NCI-H2107 (cell line): ENCODE results near the gene PAAF1.
A peak's percentile ranks its signal among the peaks of the same experiment; 100 is the strongest.
"Not testable (repeated sequence)": the region's sequence is repeated elsewhere in the genome, so short reads cannot be mapped to it uniquely, and the experiment has no call there.

Experiments used
- DNase-seq: peaks from one replicate; lab custom pipeline; 2025; lab: John Stamatoyannopoulos, UW

PAAF1 gene, protein sequence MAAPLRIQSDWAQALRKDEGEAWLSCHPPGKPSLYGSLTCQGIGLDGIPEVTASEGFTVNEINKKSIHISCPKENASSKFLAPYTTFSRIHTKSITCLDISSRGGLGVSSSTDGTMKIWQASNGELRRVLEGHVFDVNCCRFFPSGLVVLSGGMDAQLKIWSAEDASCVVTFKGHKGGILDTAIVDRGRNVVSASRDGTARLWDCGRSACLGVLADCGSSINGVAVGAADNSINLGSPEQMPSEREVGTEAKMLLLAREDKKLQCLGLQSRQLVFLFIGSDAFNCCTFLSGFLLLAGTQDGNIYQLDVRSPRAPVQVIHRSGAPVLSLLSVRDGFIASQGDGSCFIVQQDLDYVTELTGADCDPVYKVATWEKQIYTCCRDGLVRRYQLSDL

DNA sequence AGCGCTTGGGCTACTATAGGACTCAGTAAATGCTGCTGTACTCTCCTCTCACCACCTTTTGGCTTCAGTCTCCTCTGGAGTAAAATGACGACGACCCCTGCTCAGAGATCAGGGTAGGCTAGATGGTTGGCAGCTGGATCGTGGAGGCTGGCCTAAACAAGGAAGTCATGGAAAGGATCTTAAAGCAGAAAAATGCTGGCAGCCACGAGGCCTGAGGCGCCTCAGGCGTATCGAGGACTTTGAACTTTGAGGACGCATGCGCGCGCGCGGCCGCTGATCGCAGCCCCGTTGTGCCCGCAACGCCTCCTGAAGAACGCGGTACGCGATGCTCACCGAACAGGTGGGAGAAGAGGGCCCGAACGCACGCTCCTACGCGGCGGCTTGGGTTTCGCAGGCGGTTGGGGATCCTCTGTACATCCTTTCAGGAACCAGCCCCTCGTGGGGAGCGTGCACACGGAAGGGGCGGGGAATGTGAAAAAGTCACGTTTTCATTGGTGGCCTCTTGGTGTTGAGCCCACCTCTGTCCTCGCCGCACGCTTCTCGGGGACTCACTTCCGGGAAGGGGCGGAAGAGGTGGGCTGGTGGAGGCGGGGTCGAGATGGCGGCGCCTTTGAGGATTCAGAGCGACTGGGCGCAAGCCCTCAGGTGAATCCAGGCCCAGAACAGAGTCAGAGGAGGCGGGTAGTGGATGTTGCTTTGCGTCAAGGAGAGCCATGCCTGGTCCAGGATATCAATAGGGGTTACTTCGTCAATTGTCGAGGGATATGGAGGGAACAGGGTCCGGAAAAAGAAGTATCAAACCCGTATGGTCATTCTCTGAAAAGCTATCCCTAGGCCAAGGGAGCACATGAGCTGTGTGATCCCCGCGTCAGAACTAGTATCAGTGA lies at the start of gene PAAF1, which contains the start of gene COA4:
PAAF1 (plus strand) TSS at position 576 of the 887 bp plus-strand sequence; CDS start at position 599, 23 bp downstream.
COA4 (minus strand) TSS at position 423 of the 887 bp plus-strand sequence. CDS start 3,468 bp downstream, outside the sequence.
- peak; percentile 89 for DNase-seq

DNA sequence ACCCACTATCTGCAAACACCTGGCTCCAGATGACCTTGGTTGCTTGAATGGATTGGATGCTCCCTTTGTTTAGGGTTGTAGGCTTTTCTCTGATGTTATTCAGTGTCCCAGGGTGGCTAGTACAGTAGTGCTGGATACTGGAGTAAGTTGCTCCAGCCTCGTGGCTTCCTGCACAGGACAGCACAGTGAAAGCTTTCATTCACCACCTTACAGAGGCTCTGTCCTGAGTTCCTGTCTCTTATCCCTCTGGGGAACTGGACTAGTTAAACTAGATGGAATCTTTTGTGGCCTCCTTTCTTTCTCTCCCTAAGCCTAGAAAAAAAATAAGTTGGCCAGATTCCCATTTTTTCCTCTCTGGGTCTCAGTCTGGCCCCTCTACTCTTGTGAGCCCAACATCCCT lies 46.5 kb upstream of the PAAF1 start:
- no peak for DNase-seq

DNA sequence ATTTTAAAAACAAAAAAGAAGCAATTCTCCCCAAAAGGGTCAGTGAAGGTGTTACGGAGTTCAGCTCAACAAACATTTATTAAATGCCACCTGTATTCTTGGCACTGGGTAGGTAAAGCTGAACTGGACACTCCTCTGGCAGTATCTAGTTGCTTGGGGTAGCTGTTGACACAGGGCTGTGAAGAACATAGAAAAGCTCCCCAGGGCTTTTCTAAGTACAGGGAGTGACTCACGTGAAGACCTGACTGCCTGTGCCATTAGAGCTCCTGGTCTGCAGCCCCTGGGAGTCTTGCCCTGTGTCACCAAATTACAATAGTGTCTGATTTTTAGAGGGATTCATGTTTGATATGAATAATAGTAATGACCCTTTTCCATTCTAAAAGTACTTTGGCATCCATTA lies 43.7 kb upstream of the PAAF1 start:
- peak; percentile 6 for DNase-seq

DNA sequence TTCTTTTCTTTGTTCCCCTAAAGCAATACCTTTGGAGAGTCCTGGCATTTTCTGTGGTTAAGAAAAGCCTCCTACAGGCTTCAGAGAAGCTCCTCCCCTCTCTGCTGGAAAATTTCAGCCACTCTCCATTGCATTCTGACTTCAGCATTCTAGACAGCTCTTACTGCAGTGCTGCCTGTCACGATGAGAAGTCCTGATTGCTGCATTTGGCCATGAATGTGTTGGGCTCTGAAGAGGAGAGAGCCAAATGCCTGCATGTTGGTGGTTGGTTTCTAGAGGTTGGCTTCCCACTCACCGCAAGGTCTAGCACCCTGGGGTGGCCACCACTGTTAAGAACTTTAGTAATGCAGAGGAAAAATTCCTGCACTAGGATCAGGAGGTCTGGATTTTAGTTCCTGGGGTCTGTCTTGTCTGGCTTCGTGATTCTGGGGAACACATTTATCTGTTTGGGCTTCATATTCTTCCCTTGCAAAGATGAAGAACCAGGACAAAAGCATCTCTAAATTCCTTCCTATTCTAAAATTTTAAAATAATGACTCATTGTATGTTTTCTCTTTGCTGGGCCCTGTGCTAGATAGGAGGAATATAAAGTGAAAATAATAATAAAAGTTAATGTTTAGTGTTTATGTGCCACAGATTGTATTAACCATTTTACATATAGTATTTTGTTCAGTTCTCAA lies 38.2 kb upstream of the PAAF1 start:
- DNase-seq, result peak; percentile 1

DNA sequence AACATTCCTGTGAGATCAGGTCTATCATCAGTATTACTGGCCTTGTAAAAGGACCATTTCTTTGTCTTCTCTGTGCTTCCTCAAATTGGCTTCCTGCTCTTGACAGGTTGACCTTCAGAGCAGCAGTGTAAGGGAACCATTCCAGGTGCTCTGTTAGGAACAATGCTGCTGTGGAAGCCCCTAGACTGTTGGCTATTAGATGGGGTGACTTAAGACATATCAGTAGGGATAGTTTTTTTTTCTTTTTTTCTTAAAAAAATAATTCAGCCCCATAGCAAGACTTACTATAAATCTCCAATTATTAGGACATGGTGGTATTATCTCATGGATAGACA lies 37.7 kb upstream of the PAAF1 start:
- DNase-seq, result no peak

DNA sequence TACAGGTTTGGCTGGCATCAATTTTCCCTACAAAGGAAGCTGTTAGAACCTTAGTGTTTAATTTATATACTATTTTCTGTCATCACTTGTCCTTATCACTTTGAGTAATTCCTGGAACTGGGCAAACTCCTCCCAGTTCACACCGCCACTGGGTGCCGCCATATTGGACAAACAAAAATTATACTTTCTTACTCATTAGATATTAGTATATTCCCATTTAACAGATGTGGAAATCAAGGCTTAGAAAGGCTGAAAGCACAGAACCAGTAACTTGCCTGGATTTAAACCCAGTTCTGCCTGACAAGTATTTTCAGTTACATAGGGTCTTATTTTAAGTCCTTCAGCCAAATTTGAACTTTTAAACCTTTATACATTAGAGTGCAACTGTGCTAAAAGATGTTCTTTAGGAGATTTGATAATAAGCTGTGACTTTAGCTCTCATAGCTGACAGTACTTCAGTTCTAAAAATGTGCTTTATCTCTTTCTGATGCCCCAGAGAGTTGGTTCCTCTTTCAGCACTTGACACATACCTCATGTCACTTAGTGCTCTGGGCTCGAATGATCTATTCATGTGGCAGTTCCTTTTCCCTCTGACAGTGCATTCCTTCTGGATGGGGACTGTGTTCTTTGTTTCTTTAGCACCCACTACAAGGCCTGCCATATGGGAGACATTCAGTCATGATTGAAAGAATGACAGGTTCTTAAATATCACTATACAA lies 25.6 kb upstream of the PAAF1 start:
- DNase-seq, result no peak

DNA sequence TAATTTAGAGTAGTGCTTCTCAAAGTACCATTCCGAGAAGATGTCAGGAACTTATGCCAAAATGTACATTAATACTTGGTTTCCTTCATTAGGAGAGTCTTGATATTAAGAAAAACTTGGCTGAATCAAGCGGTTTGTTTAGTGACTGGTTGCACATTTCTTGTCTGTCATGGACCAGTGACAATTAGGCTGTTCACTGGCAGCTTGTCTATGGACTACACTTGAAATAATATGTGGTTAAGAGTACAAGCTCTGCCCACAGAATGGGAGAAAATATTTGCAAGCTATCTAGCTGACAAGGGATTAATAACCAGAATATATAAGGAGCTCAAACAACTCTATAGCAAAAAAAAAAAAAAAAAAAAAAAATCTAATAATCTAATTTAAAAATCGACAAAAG lies 24.8 kb upstream of the PAAF1 start:
- no peak for DNase-seq

DNA sequence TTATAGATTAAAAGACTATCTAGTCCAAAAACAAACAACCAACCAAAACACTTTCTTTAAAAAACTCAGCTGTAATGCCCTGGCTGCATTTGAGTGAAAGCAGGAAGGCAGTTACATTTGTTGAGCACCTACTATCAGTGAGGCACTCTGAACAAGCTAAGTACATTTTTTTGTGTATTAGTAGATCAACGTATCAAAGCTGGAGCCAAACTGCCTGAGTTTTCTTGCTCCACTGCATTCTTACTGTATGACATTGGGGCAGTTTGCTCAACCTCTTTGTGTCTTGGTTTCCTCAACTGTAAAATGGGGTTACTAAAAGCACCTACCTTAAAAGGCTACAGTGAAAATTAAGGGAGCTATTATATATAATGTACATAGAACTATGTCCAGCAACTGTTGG lies 22.1 kb upstream of the PAAF1 start:
- DNase-seq, result no peak

DNA sequence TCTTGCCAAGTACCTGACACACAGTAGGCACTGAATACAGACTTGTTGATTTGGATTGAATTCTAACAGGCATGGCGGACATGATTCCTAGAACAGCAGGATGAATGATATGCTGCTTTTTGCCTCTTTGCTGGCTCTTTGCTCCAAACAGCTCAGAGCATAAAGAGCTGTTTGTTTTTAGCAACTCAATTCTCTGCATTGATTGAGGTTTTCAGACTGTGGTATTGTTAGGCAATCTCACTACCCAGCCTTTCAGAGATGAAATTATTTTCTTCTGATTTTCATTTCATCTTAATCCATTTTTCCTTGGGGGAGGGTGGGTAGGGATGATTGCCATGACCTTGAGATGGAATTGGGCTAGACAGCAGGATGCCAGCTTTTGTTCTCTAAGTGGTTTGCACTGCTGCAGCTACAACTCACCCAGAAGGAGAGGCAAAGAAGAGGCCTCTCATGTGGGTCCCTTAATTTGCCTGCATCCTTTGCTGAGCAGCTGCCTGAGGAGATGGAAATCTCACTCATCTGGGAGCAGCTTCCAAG lies 20.7 kb upstream of the PAAF1 start:
- DNase-seq, result peak; percentile 27

DNA sequence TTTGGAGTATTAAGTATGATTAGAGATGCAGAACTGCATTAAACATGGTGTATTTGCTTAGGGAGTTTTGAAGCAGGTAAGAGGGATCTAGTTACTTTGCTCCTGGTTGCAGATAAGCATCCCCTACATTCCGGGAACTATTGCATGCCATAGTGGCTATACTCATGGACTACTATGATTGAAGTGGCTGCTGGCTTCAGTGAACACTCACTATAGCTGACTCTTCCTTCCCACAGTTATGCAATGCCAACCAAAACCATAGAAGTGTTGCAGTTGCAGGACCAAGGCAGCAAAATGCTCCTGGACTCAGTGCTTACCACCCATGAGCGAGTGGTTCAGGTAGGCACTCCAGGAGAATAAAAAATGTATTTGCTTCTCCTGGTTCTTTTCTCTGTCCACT lies 17.1 kb upstream of the PAAF1 start:
- DNase-seq, result no peak

DNA sequence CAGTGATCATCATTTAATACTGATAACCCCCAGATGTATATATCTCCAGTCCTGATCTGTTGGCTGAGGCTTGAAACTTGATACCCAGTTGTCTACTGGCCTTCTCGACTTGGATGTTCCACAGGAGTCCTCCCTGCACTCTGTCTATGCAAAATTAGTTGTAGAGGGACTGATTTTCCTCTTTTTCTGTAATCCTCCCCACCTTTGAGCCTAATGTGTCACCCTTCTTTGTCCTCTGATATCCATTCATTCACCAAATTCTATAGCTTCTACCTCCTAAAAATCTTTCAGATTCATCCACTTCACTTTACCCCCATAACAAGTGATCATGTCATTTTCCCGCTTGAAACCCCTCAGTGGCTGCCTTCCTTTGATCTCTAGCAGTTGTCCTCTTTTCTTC lies 16.6 kb upstream of the PAAF1 start:
- DNase-seq, result no peak

DNA sequence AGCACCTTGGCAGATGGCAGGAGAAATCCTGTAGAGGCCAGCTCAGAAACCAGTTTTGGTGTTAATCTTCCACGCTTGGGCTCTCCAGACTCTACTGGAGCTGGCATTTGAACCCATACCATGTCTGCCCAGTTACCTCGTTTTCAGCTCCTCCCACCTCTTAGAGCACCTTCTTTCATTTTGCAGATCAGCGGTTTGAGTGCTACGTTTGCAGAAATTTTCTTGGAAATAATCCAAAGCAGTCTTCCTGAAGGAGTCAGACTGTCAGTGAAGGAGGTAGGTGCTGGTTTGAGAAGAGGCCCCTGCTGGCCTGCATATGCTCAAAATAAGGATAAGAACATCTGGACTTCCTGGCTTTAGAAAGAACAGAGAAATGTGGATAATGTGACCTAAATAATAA lies 13.8 kb upstream of the PAAF1 start:
- no peak for DNase-seq

DNA sequence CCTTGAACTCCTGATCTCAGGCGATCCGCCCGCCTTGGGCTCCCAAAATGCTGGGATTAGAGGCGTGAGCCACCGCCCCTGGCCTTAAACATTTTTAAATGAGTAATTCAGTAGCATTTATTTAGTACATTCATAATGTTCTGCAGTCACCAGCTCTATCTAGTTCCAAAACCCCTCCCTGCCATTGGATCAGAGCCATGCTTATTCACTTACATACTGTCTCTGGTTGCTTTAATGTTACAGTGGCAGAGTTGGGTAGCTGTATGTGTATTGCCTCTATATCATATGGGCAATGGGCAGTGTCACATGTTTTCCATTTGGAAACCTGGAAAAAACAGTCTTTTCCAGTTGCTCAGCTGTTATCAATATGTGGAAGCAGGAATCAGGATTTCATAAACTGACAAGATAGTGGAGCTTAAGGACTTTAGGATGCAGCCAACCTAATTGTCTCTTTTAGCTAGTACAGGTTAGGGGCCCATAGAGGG lies 10.7 kb upstream of the PAAF1 start:
- DNase-seq, result no peak

DNA sequence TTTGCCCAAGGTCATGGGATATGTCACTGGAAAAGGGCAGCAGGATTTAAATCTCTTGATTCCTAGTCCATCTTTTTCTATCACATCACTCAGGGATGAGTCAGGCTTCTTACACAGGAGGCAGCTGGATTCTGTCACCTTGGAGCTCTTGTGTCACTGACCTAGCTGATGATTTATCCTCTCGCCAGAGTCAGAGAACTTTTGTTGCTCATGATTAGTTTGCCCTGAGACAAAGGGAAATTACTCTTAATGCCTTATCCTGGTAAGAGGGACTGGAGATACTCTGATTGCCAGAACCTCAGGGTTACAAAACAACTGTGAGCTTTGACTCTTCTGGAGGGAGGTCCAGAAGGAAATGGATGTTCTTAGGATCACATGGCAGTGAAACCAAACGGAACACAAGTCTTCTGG lies 10.2 kb upstream of the PAAF1 start:
- no peak for DNase-seq

DNA sequence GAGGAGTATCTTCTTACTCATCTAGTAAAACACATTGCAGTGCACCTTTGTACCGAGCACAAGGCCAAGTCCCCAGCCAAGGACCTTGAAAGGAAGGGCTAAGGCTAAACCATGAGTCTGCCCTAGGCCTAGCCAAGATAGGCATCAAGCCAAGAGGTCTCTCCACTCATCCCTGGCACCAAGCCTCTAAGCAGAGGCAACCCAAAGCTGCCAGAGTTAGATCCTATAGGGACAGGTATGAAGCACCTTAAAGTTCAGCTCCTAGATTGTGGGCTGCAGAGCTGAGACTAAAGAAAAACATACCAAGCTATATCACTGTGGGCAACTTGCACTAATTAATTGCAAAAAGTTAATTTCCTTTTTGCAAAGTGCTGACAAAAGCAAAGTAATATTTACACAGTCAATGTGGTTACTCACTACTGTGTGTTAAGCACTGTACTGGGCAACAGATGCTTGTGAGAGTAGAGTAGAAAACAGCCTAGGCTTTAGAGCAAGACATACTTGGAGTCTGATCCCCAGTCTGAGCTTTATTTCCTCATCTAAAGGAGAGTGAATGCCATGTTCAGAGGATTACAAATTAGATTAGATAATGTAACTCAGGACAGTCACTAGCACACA lies 7.4 kb upstream of the PAAF1 start:
- DNase-seq, result no peak

DNA sequence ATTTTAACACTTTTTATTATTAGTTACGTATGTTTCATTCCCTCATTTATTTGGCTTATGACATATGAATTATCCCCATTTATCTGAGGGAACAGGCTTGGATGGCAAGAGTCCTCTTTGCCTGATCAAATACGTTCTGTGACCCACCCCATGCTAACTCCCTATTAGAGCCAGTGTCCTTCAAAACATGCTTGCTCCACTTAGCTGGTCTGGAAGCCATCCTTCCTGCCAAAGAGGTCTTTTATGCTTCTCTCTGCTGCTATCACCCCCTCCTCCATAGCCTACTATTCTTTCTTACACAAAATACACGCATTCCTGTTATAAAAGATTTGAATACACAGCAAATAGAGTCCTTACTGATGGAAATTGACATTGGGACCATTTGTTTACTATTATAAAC lies 6.5 kb upstream of the PAAF1 start:
- DNase-seq, result no peak

DNA sequence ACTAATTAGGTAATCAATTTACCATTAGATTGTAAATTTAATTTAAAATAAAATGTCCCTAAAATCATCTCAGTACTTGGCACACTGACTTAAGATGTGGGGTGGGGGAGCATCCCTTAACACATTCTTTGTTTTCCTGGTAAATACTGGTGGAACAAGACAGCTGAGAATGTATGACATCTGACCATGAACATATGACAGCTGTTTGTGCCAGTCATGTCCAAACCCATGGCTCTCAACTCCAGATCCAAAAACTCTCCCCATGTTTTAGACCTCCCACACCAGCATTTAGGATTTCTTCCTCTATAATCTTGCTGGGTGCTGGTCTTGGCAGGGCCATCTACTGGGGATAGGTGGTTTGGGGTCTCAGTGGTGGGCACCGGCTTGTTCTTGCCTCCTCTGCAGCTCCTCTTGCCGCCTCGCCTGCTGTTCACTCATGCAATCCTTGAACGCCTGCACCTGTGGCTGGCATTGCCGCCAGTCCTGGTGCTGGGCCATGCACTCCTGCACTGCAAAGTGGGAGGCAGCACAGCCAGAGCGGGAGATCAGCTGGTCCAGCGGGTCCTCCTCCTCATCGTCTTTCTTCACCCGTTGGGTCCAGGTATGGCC lies 3.9 kb upstream of the PAAF1 start:
- DNase-seq, result no peak

DNA sequence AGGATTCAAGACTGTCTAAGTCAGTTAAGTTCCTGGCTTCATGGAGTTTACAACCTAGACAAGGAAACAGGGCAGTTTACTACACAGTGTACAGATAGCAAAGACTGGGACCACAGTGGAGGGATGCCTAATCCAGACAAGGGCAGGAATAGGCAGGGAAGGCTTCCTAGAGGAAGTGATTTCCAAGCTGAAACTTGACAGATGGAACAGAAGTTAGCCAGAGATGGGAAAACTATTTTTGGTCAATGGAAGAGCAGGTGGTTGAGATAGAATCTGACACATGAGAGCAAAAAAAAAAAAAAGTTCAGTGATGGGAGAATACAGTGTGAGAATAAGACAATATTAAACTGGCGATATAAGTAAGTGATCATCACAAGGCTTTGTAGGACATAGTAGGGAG lies 1.4 kb upstream of the PAAF1 start:
- DNase-seq, result no peak

DNA sequence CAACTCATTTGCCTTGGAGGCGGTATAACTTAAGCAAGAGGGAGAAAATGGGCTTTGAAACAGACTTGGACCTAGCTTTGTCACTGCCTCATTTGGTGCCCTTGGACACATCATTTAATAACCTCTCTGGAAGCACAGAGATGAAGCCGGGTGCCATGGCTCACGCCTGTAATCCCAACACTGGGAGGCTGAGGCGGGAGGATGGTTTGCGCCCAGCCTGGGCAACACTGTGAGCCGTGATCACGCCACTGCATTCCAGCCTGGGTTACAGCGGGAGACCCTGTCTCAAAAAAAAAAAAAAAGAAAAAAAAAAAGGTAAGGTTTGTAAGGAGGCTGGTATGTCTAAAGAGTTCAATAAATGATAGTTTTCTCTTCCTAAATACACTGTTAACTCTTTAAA lies 959 bp upstream of the PAAF1 start:
- no peak for DNase-seq

DNA sequence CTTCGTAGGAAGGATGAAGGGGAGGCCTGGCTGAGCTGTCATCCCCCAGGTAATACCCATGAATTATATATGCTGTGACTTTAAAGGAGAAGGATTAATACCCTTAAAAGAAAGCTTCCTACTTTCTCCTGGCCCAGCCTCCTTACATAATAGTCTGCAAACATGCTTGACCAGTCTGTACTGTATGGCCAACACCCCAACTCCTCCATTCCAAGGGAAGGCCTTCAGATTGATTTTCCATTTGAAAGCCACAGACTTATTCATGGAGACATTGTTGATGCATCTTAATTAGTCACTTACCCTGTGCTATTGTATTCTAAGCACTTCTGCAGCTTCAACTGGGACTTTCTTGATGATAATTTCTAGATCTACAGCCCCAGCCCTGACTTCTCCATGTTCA lies 2.0 kb downstream of the PAAF1 start:
- DNase-seq, result no peak

DNA sequence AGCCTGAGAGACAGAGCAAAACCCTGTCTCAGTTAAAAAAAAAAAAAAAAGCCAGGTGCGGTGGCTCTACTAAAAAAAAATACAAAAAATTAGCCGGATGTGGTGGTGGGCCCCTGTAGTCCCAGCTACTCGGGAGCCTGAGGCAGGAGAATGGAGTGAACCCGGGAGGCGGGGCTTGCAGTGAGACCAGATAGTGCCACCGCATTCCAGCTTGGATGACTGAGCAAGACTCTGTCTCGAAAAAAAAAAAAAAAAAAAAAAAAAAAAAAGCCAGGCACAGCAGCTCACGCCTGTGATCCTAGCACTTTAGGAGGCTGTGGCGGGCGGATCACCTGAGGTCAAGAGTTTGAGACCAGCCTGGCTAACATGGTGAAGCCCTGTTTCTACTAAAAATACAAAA lies 3.6 kb downstream of the PAAF1 start:
- not testable (repeated sequence) for DNase-seq
